IPS-18c (cell line): Measurements from ENCODE around the gene DCLK1.

ENCODE experiments used
- H3K4me3 ChIP-seq: 2 replicates; pipeline ENCODE4 v1.7.0; 2013; ENCODE audit warnings: low read depth, mild to moderate bottlenecking, low read length, moderate library complexity; ENCODE audit not compliant: insufficient read depth
- H3K9me3 ChIP-seq: one replicate; pipeline ENCODE4 v1.6.1; 2013; ENCODE audit warnings: mild to moderate bottlenecking, low read length, moderate library complexity; ENCODE audit not compliant: control insufficient read depth, insufficient read depth

Gene DCLK1

DNA sequence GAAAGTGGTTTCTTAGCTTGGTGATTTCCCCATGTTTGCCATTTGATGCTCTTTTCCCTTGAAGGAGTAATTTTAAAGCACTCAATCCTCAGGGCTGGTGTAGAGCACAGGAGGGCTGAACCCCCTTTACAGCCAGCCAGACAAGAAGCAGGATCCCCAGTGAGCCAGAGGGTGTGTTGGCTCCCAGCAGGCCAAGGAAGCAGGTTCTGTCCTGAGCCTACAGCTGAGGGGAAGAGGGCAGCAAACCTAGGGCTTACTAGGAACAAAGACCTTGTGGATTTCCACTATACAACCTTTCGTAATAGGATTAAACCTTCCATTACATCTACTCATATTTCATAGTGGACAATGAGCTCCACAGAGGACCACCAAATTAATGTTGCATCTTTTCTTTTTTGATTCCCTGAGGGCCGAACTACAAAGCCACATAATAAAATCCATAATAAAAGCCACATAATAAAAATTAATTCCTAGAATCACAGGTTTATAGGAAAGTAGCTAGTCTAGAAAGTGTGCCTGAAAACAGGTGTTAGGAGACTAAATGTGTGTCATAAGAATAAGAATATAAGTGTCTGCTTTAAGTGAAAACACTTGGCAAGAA is 300.2 kb downstream of the DCLK1 start:
- Histone ChIP-seq H3K9me3 (no peaks in the 10 kb centered on the region), H3K4me3 (no peak overlapping the region)

GRCh38 chr13:35826626-35827254 is 304.4 kb downstream of the DCLK1 start:
- no peak overlapping the region for H3K4me3 ChIP-seq
- H3K9me3 ChIP-seq, result no peaks in the 10 kb centered on the region

- Histone ChIP-seq H3K4me3 (no peak overlapping the region), H3K9me3 (no peaks in the 10 kb centered on the region)
Observed at GRCh38 chr13:35824825-35825224, 306.4 kb downstream of the DCLK1 start.

DNA sequence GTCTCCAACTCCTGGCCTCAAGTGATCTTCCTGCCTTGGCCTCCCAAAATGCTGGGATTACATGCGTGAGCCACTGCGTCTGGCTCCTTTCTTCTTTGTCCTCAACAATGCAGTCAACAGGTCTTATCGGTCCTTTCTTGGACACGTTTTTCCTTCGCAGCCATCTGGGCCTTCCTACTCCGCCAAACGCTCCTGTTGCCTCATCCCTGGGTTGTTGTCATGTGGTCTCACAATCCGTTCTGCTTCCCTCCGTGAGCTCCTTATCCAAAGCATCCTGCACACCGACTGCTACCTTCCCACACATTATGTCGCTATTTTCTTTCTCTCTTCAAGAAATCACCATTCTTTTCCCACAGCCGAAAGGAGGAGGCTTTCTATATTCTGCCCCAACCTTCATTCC is 306.8 kb downstream of the DCLK1 start:
- Histone ChIP-seq H3K4me3 (no peak overlapping the region), H3K9me3 (no peaks in the 10 kb centered on the region)

DNA sequence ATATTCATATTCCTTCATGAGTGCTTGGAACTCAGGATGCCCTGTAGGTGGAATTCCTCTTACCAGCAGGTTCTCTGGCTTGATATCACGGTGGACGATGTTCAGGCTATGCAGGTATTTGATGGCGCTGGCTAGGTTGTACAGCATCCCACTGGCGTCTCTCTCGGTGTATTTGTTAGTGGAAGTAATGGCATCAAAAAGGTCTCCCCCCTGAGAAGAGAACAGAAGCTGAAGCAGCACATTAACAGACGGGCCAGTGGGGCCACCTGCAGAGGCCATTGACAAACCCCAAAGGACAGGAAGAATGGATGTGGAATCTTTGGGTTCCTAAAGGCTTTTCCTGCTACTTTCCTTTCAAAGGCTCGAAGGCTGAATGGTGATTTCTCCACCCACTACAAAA is 308.5 kb downstream of the DCLK1 start:
- Histone ChIP-seq H3K4me3 (no peak overlapping the region), H3K9me3 (no peaks in the 10 kb centered on the region)

- Histone ChIP-seq H3K4me3 (no peak overlapping the region), H3K9me3 (no peaks in the 10 kb centered on the region)
Observed at GRCh38 chr13:35818633-35819067, 312.5 kb downstream of the DCLK1 start.

DNA sequence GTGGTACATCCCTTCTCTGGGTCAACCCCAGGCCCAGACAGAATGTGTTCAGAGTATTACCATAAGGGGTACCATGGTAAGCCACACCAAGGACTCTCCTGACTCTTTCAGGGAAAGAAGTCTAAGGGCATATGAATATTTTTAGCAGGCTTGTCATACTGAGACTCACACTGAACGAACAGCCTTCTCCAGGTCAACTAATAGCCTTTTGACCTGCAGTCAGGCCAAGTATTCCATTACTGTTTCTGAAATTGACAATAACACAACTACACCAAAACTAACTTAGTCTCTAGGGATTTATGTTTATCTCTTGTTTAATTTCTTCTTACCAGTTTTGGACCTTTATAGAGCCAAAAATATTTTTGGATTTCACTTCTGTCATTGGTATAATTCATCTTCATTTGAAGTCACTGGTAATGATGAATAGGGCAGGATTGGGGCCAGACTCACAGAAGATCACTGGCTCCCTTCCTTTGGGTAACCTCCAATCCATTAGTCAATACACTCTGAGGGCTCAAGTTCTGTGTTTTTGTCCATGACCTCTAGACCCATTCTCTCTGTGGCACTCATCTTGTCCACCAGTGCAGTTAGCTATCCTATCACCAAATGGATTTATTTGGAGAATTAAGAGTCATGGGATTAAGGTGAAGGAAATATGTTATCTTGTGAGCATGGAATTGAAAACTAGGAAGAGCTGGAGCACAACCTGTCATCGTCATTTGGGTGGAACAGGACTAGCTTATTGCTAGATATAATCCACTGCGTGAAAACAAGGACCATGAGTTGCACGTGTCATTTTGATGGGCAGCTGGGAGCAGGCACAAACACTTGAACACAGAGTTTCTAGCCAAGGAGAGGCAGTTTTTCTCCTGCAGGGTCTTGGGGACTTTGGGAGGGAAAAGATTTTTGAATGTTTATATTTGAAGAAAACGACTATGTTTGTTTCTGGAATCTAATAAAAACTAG is 313.3 kb downstream of the DCLK1 start:
- Histone ChIP-seq H3K9me3 (no peaks in the 10 kb centered on the region), H3K4me3 (no peak overlapping the region)

DNA sequence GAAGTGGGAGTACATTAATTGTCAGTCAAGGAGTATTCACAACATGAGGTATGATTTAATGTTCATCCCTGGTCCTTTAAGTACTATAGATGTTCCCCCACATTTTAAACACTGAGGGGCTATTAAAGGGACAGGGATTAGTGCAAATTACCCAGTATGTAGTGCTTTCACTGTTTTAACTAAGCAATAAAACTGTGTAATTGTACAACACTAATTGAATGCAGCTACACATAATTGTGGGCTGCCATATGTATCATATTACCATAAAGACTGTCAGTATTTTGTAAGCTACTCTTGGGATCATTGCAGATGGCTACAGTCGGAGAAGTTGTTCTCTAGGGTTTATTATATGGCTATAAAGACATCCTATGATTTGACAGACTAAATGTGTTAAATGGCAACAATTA is 316.6 kb downstream of the DCLK1 start:
- Histone ChIP-seq H3K9me3 (no peaks in the 10 kb centered on the region), H3K4me3 (no peak overlapping the region)

DNA sequence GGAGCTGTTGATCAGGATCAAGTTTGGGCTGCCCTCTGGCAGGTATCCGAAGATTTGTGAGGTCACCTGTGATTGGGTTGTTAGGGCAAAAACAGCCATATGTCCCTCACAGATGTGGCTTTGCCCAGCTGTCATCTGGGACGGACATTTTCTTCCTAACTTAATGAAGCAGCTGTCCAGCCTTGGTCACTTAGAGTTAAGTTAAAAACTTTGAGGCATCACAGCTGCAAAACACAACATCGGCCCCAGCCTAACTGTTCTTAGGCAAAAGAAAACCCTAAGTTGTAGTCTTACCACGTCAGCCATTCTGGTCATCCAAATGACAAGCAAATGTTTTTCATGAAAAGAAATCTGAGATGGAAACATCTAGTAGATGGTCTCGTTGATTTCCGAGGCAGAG is 318.4 kb downstream of the DCLK1 start:
- Histone ChIP-seq H3K4me3 (no peak overlapping the region), H3K9me3 (no peaks in the 10 kb centered on the region)

- Histone ChIP-seq H3K9me3 (no peaks in the 10 kb centered on the region), H3K4me3 (no peak overlapping the region)
Observed at GRCh38 chr13:35810321-35810720, 320.9 kb downstream of the DCLK1 start.

GRCh38 chr13:35808846-35809245 is 322.3 kb downstream of the DCLK1 start:
- Histone ChIP-seq H3K9me3 (no peaks in the 10 kb centered on the region), H3K4me3 (no peak overlapping the region)

DNA sequence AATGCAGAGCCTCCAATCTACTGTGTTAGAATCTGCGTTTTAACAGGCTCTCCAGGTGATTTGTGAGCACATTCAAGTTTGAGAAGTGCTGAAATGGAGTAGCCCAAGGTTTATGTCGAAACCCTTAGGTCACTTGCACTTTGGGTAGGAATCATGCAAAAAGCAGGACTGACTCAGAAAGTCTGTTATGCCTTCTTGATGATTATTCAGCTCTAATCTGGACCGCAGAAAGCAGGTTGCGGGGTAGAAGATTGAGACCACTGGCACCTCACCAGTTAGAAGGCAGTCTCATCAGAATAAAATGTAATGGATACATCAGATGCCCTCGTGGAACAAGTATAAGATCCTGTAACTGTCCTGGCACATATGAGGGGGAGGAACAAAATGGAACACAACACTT is 326.3 kb downstream of the DCLK1 start:
- no peak overlapping the region for H3K4me3 ChIP-seq
- no peaks in the 10 kb centered on the region for H3K9me3 ChIP-seq

- Histone ChIP-seq H3K9me3 (no peaks in the 10 kb centered on the region), H3K4me3 (no peak overlapping the region)
Observed at GRCh38 chr13:35797991-35798390, 333.2 kb downstream of the DCLK1 start.

GRCh38 chr13:35797244-35797643 is 333.9 kb downstream of the DCLK1 start:
- Histone ChIP-seq H3K4me3 (no peak overlapping the region), H3K9me3 (no peaks in the 10 kb centered on the region)

DNA sequence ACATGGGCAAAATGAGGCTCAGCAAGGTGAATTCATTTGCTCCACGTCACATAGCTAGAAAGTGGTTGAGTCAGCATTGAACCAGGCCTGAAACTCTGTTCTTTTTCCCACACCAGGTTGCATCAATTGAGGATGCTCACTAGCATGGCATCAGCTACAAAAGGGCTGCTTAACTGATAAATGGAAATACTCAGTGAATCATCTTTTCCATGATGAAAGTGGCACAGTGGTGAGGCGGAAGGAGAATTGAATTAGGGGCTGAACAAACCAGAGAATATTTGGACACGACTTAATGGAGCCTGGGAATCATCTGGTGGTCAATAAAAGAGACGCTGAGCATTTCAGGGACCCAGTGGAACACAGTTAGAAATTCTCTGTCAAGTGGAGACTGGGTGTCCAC is 334.6 kb downstream of the DCLK1 start:
- H3K9me3 ChIP-seq, result no peaks in the 10 kb centered on the region

DNA sequence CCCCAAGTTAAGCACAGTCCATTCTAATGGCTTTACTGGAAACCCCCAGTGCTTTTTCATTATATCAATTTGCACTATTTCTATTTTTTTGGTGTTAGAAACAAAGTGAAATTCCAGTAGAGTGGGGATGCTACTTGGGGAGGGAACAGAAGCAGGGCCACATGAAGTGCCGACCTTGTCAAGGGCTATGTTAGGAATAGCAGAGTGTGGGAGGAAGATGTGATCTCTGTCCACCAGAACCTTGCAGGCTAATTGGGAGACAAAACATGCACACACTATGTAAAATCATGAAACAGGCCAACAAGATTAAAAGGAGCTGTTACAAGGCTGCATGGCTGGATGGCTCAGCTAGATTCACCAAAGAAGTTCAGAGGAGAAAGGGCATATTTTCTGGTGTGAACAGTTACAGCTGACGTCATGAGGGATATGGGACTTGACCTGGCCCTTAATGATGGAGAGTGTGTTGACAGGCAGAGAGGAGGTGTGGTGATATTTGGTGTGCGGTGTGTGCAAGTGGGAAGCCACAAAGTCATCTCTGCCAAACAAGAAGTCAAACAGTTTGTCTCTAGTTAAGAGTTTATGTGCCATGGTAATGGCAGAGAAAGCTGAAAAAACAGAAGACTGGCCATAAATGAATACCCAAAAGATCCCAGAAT is 336.3 kb downstream of the DCLK1 start:
- Histone ChIP-seq H3K9me3 (no peaks in the 10 kb centered on the region), H3K4me3 (no peak overlapping the region)

More for the DNA sequence above, 334.6 kb downstream of the DCLK1 start:
- H3K4me3 ChIP-seq, result no peak overlapping the region

- Histone ChIP-seq H3K4me3 (no peak overlapping the region), H3K9me3 (no peaks in the 10 kb centered on the region)
Observed at GRCh38 chr13:35793823-35794222, 337.4 kb downstream of the DCLK1 start.
